Activated CD8-positive, alpha-beta T cell treated with anti-CD3 and anti-CD28 coated beads for 36 hours (primary cell): Measurements from ENCODE around the gene CASTOR2. TPM values are rescaled to one million over a fixed set of nuclear protein-coding genes. Genes with fewer than 3 reads are reported as not detected.

Experiments used
- ATAC-seq: fragments of 200-7000 bp; cut with Tn5 transposase; one replicate; pipeline ENCODE4 v1.10.0; 2021; ENCODE audit warnings: mild to moderate bottlenecking, moderate library complexity
- CTCF ChIA-PET: fragments of 350-600 bp; sonication (Branson Sonifier 250); formaldehyde crosslinking; loops from one replicate; lab custom pipeline; 2021; ENCODE audit warnings: antibody characterized with exemption; lab: Charles Lee
- POLR2A ChIA-PET: fragments of 350-600 bp; sonication (Branson Sonifier 250); formaldehyde crosslinking; loops from one replicate; lab custom pipeline; 2021; ENCODE audit warnings: antibody characterized with exemption; lab: Charles Lee
- DNase-seq: peaks from one replicate; pipeline ENCODE4 v3.0.0-alpha.2; 2020
- H3K27ac Mint-ChIP-seq: one replicate; pipeline ENCODE4 v1.8.0; 2021; ENCODE audit warnings: mild to moderate bottlenecking, mixed read lengths
- H3K27me3 Mint-ChIP-seq: one replicate; pipeline ENCODE4 v1.8.0; 2021; ENCODE audit warnings: mixed read lengths
- H3K36me3 Mint-ChIP-seq: one replicate; pipeline ENCODE4 v1.8.0; 2021; ENCODE audit warnings: low read depth, mixed read lengths
- H3K4me1 Mint-ChIP-seq: one replicate; pipeline ENCODE4 v1.8.0; 2021; ENCODE audit warnings: low read depth, mixed read lengths
- H3K4me3 Mint-ChIP-seq: one replicate; pipeline ENCODE4 v1.8.0; 2021; ENCODE audit warnings: mild to moderate bottlenecking, moderate library complexity, mixed read lengths
- H3K9me3 Mint-ChIP-seq: one replicate; pipeline ENCODE4 v1.8.0; 2021; ENCODE audit warnings: mixed read lengths
- intact Hi-C: fragments of 100-400 bp; cut with micrococcal nuclease; formaldehyde crosslinking; loops from one replicate; pipeline ENCODE4 v1.10.0; 2022
- total RNA-seq, 2 experiments: library from RNA; stranded (reverse); gene quantifications; one replicate each; pipeline ENCODE4 v1.2.3, GENCODE V29; 2021
- TF ChIP-seq, protein P1 (sequence below): fragments of 200-600 bp; IDR thresholded peaks from one replicate; pipeline ENCODE4 v1.8.0; 2022; ENCODE audit warnings: antibody characterized with exemption, mild to moderate bottlenecking

Gene CASTOR2
- total RNA-seq, 2 experiments from 2014 or later, result 3.1 to 3.4 TPM

DNA sequence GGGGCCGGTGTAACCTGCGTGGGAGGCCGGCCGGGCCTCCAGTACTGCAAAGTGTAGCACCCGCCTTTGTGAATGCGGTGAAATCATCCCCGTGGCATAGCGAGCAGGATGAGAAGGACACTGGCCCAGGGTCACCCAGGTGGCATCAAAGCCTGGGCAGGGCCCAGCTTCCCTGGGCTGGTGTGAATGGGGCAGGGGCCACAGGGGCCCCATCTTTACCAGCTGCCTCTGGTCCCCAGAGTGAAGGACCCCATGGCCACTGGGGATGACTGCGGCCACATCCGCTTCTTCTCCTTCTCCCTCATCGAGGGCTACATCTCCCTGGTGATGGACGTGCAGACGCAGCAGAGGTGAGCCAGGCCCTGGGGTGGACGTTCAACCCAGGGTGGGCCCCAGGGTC, 55.3 kb downstream of the CASTOR2 start:
- CTCF ChIA-PET, result no interaction called here
- Mint-ChIP-seq H3K4me3 (no peak overlapping the region), H3K27ac (no peak overlapping the region), H3K27me3 (no peaks in the 10 kb centered on the region), H3K9me3 (no peaks in the 10 kb centered on the region), H3K4me1 (no peaks in the 10 kb centered on the region), H3K36me3 (no peaks in the 10 kb centered on the region)
- TF ChIP-seq, protein P1, sequence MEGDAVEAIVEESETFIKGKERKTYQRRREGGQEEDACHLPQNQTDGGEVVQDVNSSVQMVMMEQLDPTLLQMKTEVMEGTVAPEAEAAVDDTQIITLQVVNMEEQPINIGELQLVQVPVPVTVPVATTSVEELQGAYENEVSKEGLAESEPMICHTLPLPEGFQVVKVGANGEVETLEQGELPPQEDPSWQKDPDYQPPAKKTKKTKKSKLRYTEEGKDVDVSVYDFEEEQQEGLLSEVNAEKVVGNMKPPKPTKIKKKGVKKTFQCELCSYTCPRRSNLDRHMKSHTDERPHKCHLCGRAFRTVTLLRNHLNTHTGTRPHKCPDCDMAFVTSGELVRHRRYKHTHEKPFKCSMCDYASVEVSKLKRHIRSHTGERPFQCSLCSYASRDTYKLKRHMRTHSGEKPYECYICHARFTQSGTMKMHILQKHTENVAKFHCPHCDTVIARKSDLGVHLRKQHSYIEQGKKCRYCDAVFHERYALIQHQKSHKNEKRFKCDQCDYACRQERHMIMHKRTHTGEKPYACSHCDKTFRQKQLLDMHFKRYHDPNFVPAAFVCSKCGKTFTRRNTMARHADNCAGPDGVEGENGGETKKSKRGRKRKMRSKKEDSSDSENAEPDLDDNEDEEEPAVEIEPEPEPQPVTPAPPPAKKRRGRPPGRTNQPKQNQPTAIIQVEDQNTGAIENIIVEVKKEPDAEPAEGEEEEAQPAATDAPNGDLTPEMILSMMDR, result no peak
- intact Hi-C loops, result no loop called here
- no peak for ATAC-seq
- no peak for DNase-seq
- POLR2A ChIA-PET, result no interaction called here

DNA sequence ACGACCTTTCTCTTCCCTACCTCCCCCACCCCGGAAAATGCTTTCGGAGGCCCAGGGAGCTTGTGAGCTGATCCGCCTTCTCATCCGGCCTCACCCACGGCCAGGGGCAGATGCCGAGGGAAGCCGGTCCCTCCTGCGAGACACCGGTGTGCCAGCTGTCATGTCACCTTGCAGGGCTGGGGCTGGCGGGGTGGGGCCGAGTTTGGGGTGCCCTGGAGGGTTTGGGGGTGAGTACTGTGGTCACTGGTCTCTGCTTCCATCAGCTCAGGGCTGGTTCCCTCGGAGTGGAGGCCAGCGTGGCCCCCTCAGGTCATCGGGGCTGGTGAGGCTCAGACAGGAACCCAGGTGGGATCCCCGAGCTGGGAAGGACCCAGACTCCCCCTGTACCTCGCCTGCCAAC, 60.4 kb downstream of the CASTOR2 start:
- no peaks in the 10 kb centered on the region for H3K36me3 Mint-ChIP-seq
- DNase-seq, result no peak
- H3K9me3 Mint-ChIP-seq, result no peaks in the 10 kb centered on the region
- ATAC-seq, result no peak
- no peaks in the 10 kb centered on the region for H3K27me3 Mint-ChIP-seq
- H3K4me1 Mint-ChIP-seq, result no peaks in the 10 kb centered on the region
- no peak overlapping the region for H3K27ac Mint-ChIP-seq
- intact Hi-C loops, result no loop called here
- ChIA-PET POLR2A (interaction anchor here (0.6 kb wide), 1 partner anchor 925 kb away, joined by 3 read pairs; no protein-coding TSS in a partner anchor), CTCF (no interaction called here)
- H3K4me3 Mint-ChIP-seq, result no peak overlapping the region
- TF ChIP-seq, protein P1, result no peak

DNA sequence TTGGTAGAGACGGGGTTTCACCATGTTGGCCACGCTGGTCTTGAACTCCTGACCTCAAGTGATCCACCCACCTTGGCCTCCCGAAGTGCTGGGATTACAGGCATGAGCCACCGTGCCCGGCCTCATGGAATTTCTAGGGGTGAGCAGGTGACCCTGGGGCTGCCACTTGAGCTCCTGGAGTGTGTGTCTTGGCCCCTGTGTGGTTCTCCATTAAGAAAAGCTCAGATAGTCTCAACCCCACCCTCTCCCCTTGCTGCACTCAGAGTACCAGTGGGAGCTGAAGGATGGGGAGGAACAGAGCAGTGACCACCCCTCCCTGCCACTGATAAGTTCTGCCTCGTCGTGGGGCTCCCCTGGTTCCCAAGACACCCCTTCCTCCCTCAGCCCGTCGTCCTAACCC, 63.8 kb downstream of the CASTOR2 start:
- CTCF ChIA-PET, result no interaction called here
- ATAC-seq (no peak), DNase-seq (no peak)
- Mint-ChIP-seq H3K36me3 (peaks cover 7% of the 10 kb centered on the region), H3K4me3 (no peak overlapping the region), H3K4me1 (no peaks in the 10 kb centered on the region), H3K27me3 (no peaks in the 10 kb centered on the region), H3K27ac (no peak overlapping the region), H3K9me3 (no peaks in the 10 kb centered on the region)
- TF ChIP-seq, protein P1, result no peak
- intact Hi-C loops, result no loop called here
- POLR2A ChIA-PET, result interaction anchor here (1.7 kb wide), 1 partner anchor 10 kb away, joined by 5 read pairs; no protein-coding TSS in a partner anchor

DNA sequence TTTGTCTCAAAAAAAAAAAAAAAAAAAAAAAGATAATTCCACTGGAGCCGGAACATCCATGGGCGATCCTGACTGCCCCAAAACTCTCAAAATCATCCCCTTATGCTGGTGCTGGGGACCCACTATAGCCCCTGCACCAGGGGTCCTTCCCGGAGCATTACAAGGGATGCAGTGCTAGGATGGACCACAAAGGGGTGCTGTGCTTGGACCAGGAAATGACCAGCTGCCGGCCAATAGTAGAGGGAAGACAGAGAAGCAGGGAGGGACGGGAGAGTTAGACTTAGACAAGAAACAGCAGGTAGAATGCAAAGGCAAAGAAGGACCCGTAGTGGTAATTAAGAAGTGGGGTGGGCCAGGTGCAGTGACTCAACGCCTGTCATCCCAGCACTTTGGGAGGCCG, 68.6 kb downstream of the CASTOR2 start:
- no peak overlapping the region for H3K4me3 Mint-ChIP-seq
- no peaks in the 10 kb centered on the region for H3K4me1 Mint-ChIP-seq
- ATAC-seq, result no peak
- H3K9me3 Mint-ChIP-seq, result no peaks in the 10 kb centered on the region
- CTCF ChIA-PET, result no interaction called here
- TF ChIP-seq, protein P1, result no peak
- DNase-seq, result no peak
- no peak overlapping the region for H3K27ac Mint-ChIP-seq
- H3K27me3 Mint-ChIP-seq, result no peaks in the 10 kb centered on the region
- POLR2A ChIA-PET, result no interaction called here
- intact Hi-C loops, result no loop called here
- peaks cover 7% of the 10 kb centered on the region for H3K36me3 Mint-ChIP-seq

DNA sequence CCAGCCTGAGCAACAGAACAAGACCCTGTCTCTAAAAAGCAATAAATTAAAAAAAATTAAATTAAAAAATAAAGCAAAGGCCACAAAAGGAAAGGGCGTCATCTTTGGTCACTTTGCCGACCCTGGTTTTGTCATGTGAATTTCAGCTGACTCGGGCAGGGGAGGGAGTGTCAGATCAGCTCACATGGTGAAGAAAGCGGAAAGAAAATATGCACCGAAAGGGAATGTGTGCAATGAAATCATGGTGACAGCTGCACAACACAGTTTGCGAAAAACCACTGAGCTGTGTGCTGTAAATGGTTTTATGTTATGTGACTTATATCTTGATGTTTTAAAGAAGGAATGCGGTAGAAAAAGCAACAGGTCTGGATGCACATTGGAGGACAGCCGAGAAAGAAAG, 69.3 kb downstream of the CASTOR2 start:
- DNase-seq (no peak), ATAC-seq (no peak)
- Mint-ChIP-seq H3K27me3 (no peaks in the 10 kb centered on the region), H3K9me3 (no peaks in the 10 kb centered on the region), H3K4me3 (no peak overlapping the region), H3K36me3 (peaks cover 7% of the 10 kb centered on the region), H3K4me1 (no peaks in the 10 kb centered on the region), H3K27ac (no peak overlapping the region)
- ChIA-PET CTCF (no interaction called here), POLR2A (no interaction called here)
- intact Hi-C loops, result no loop called here
- TF ChIP-seq, protein P1, result no peak
